Bronchial epithelial cell (primary cell): ENCODE data around the gene PSMD5. TPM values are rescaled to one million over a fixed set of nuclear protein-coding genes. Genes with fewer than 3 reads are reported as not detected.
"Not testable (repeated sequence)": the region's sequence is repeated elsewhere in the genome, so short reads cannot be mapped to it uniquely, and the experiment has no call there.

Experiments used
- DNase-seq: peaks from one replicate; pipeline ENCODE4 v3.0.0-alpha.2; 2010; ENCODE audit warnings: low read depth
- FAIRE-seq: peaks from 2 replicates; lab custom pipeline; 2011; peaks lifted over from hg19 to GRCh38; lab: Jason Lieb, UNC
- H3K27me3 ChIP-seq: 2 replicates; pipeline ENCODE4 v1.5.1; 2011; ENCODE audit warnings: low read length; ENCODE audit not compliant: control insufficient read depth, insufficient read depth
- H3K36me3 ChIP-seq: 2 replicates; pipeline ENCODE4 v1.5.1; 2011; ENCODE audit warnings: low read length; ENCODE audit not compliant: control insufficient read depth, insufficient read depth
- H3K4me3 ChIP-seq: 2 replicates; pipeline ENCODE4 v1.5.1; 2011; ENCODE audit warnings: mild to moderate bottlenecking, low read depth, low read length, control low read depth
- total RNA-seq: library from RNA; depleted of rRNA; stranded (reverse); fragments of >200 nt; gene quantifications from 2 replicates; pipeline ENCODE4 v1.2.1, GENCODE V29; 2014
- TF ChIP-seq, protein P1 (sequence below): IDR thresholded peaks from 2 replicates; pipeline ENCODE4 v1.5.1; 2011; ENCODE audit warnings: mild to moderate bottlenecking, moderate library complexity, low read length, control low read depth, inconsistent platforms; ENCODE audit not compliant: insufficient read depth, severe bottlenecking

PSMD5 gene
- total RNA-seq, 1 donor from 2014 or later: 12.4 TPM

DNA sequence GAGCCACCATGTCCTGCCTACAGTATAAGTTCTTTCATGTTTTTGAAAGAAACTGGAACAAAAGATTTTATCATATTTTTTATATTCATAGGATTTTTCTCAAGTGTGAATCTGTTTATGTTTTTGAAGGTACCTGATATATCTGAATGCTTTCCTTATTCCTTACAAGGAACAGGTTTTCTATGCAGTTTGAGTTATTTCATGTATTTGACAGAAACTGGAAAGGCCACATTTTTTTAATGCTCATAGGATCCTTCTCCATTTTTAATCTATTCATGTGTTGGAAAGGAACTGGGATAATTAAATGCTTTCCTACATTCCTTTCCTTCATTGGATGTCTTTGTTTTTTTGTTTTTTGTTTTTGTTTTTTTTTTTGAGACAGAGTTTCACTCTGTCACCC lies 33.8 kb downstream of the PSMD5 start:
- TF ChIP-seq, protein P1, sequence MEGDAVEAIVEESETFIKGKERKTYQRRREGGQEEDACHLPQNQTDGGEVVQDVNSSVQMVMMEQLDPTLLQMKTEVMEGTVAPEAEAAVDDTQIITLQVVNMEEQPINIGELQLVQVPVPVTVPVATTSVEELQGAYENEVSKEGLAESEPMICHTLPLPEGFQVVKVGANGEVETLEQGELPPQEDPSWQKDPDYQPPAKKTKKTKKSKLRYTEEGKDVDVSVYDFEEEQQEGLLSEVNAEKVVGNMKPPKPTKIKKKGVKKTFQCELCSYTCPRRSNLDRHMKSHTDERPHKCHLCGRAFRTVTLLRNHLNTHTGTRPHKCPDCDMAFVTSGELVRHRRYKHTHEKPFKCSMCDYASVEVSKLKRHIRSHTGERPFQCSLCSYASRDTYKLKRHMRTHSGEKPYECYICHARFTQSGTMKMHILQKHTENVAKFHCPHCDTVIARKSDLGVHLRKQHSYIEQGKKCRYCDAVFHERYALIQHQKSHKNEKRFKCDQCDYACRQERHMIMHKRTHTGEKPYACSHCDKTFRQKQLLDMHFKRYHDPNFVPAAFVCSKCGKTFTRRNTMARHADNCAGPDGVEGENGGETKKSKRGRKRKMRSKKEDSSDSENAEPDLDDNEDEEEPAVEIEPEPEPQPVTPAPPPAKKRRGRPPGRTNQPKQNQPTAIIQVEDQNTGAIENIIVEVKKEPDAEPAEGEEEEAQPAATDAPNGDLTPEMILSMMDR: no peak
- no peaks in the 10 kb centered on the region for H3K36me3 ChIP-seq
- DNase-seq: no peak
- H3K27me3 ChIP-seq: no peaks in the 10 kb centered on the region
- H3K4me3 ChIP-seq: no peak overlapping the region
- no peak for FAIRE-seq

DNA sequence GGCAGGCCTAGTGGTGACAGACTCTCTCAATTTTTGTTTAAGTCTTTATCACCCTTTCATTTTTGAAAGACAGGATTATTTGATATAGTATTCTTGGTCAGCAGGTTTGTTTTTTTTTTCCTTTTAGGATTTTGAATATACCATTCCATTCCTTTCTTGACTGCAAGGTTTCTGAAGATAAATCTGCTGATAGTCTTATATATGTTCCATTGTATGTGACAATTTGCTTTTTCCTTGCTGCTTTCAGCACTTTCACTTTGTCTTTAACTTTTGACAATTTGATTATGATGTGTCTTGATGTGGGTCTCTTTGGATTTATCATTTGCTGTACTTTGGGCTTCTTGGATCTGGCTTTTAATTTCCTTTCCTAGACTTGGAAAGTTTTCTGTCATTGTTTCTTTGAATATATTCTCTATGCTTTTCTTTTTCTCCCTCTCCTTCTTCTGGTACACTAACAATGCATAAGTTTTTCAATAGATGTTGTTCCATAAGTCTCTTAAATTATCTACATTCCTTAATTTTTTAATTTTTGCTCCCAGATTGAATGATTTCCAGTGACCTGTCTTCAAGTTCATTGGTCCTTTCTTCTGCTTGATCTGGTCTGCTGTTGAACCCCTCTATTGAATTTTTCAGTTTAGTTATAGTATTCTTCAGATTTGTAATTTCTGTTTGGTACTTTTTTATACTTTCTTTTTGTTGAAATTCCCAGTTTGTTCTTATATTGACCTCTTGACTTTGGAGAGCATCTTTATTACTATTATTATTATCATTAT lies 34.9 kb downstream of the PSMD5 start:
- Histone ChIP-seq H3K27me3 (no peaks in the 10 kb centered on the region), H3K4me3 (no peak overlapping the region), H3K36me3 (no peaks in the 10 kb centered on the region)
- FAIRE-seq: no peak
- TF ChIP-seq, protein P1: no peak
- DNase-seq: no peak

DNA sequence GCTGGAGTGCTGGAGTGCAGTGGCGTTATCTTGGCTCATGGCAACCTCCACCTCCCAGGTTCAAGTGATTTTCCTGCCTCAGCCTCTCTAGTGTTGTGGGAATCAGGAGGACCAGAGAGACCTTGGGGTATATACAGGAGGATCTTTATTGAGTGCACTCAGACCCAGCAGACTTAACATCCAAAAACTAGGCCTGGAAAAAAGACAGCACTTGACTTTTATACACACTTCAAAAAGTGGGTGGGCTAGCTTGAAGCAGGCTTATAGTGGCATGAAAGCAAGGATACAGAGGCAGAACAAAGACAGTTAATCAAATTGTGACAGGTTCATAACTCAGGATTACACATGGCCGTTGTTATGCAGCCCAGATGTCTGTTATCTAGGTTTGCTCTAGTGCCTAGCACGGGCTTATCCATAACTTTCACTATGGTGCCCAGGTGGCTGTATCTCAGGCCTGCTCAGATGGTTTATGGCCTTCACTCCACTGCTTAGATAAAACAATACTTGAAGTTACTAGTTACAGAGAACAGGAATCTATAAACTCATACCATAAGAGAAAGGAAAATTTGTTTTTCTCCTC lies 37.8 kb downstream of the PSMD5 start:
- not testable (repeated sequence) for FAIRE-seq, H3K36me3 ChIP-seq, DNase-seq, H3K27me3 ChIP-seq, H3K4me3 ChIP-seq

GRCh38 chr9:120801441-120801840 lies 41.3 kb downstream of the PSMD5 start:
- TF ChIP-seq, protein P1: no peak
- H3K4me3 ChIP-seq: no peak overlapping the region
- no peaks in the 10 kb centered on the region for H3K36me3 ChIP-seq
- no peaks in the 10 kb centered on the region for H3K27me3 ChIP-seq
- no peak for DNase-seq
- FAIRE-seq: no peak

DNA sequence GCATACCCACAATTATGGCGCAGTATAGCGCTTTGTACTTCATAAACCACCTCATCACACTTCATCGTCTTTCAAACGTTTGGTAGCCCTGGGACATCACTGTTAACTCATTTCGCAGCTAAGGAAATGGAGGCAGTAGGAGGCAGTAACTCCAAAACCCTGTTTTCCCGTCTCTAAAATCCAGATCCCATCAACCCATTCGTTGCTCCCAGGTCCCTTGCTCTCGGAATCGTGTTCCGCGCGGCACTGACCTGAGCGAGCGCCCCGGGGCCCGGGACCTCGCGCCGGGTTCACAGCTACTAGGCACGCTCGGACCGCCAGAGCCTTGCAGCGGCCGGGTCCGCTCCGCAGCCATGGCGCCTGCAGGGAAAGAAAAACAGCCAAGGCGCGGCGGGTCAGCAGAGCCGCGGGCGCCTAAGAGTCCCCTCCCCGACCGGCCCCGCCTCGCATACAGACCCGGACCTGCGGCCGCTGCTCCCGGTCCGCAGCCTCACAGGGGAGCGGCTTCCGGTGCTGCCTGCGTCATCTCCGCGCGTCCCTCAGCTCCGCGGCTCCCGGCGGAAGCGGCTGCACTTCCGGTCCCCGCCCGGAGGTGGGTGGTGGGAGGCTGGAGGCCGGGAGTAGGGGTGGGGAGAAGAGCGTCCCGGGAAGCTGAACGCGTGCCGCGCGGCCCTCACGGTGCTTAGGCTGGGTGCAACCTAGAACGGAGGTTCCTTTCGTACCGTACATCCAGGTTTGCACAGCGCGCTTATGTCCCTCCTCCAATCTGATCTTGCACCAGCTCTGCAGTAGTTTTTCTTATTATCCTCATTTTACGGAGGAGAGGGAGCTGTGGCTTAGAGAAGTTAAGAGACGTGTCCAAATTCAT lies 49.6 kb downstream of the PSMD5 start, which contains the start of gene FBXW2:
Gene FBXW2, minus strand, starts transcription at position 519 of the 868 bp plus-strand sequence. CDS start 5,158 bp downstream, outside the sequence.
- TF ChIP-seq, protein P1: no peak
- FAIRE-seq: no peak
- peak within 1 kb of the TSS; percentile 94 for H3K4me3 ChIP-seq
- DNase-seq: peak; percentile 82
- no peaks in the 10 kb centered on the region for H3K27me3 ChIP-seq
- H3K36me3 ChIP-seq: peaks cover 1% of the 10 kb centered on the region

DNA sequence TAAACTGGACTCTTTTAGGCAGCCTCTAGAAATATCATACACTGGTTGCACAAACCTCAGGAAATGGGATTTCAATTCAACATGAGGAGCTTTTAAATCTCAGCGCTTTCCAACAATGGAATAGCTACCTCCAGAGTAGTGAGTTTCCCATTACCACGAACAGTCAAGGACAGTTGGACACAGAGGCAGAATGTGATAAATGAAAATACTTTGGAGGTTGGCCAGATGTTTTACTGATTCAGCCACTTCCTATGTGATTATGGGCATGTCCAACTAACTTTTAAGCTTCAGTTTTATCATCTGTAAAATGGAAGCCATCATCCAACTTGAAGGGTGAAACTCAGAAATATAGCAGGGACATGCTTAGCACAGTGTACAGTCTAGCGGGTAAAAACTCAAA lies 51.6 kb downstream of the PSMD5 start:
- no peaks in the 10 kb centered on the region for H3K27me3 ChIP-seq
- DNase-seq: no peak
- no peak overlapping the region for H3K4me3 ChIP-seq
- TF ChIP-seq, protein P1: no peak
- peaks cover 6% of the 10 kb centered on the region for H3K36me3 ChIP-seq
- no peak for FAIRE-seq
